Cardiac muscle cell (in vitro differentiated cells and primary cell): Measurements from ENCODE around the gene RASL12. TPM values are rescaled to one million over a fixed set of nuclear protein-coding genes. Genes with fewer than 3 reads are reported as not detected.

Source experiments
- DNase-seq, 2 donors: peaks; one replicate each; pipeline versions ENCODE4 v3.0.0 to v3.0.0-alpha.2; 2010 to 2017; ENCODE audit warnings: low read depth in 1 of 2, low spot score in 1 of 2
- H3K27ac ChIP-seq: fragments of 200-600 bp; sonication (generic); 2 replicates; pipeline ENCODE4 v1.5.1; 2016
- H3K27me3 ChIP-seq: fragments of 200-600 bp; sonication (generic); 2 replicates; pipeline ENCODE4 v1.6.0; 2016; ENCODE audit warnings: control low read depth
- H3K36me3 ChIP-seq: fragments of 200-600 bp; sonication (generic); 2 replicates; pipeline ENCODE4 v1.5.1; 2016; ENCODE audit warnings: control low read depth
- H3K4me1 ChIP-seq: fragments of 200-600 bp; sonication (generic); 2 replicates; pipeline ENCODE4 v1.8.1; 2017; ENCODE audit warnings: low read depth, mild to moderate bottlenecking, mixed run types
- H3K4me3 ChIP-seq: fragments of 200-600 bp; sonication (generic); 2 replicates; pipeline ENCODE4 v1.5.1; 2016; ENCODE audit warnings: mild to moderate bottlenecking
- H3K9me3 ChIP-seq: fragments of 200-600 bp; sonication (generic); 2 replicates; pipeline ENCODE4 v1.5.1; 2017; ENCODE audit warnings: low read depth, mild to moderate bottlenecking, control low read depth
- polyA plus RNA-seq: library from polyadenylated mRNA; unstranded; fragments of >200 nt; fragmentation: Nextera tagmentation; extraction: Ambion mirVana; gene quantifications from 2 replicates; pipeline ENCODE4 v1.2.1, GENCODE V29; 2016
- total RNA-seq: library from RNA; depleted of rRNA; stranded (reverse); fragments of >200 nt; gene quantifications from 2 replicates; pipeline ENCODE4 v1.2.3, GENCODE V29; 2016
- TF ChIP-seq, protein P1 (sequence below): IDR thresholded peaks from 2 replicates; pipeline ENCODE4 v1.5.1; 2012; ENCODE audit warnings: low read depth, mild to moderate bottlenecking, low read length

RASL12 gene
- total and polyA plus RNA-seq, 2 experiments from 2014 or later, result 4.0 to 38.2 TPM

- Histone ChIP-seq H3K27ac (no peak overlapping the region), H3K4me3 (peak overlapping the region; percentile 83), H3K4me1 (peaks cover 7% of the 10 kb centered on the region), H3K9me3 (no peaks in the 10 kb centered on the region), H3K27me3 (no peaks in the 10 kb centered on the region), H3K36me3 (peaks cover 4% of the 10 kb centered on the region)
- no peak for DNase-seq
- TF ChIP-seq, protein P1, sequence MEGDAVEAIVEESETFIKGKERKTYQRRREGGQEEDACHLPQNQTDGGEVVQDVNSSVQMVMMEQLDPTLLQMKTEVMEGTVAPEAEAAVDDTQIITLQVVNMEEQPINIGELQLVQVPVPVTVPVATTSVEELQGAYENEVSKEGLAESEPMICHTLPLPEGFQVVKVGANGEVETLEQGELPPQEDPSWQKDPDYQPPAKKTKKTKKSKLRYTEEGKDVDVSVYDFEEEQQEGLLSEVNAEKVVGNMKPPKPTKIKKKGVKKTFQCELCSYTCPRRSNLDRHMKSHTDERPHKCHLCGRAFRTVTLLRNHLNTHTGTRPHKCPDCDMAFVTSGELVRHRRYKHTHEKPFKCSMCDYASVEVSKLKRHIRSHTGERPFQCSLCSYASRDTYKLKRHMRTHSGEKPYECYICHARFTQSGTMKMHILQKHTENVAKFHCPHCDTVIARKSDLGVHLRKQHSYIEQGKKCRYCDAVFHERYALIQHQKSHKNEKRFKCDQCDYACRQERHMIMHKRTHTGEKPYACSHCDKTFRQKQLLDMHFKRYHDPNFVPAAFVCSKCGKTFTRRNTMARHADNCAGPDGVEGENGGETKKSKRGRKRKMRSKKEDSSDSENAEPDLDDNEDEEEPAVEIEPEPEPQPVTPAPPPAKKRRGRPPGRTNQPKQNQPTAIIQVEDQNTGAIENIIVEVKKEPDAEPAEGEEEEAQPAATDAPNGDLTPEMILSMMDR, result no peak
These were observed 38.0 kb downstream of the RASL12 start for GRCh38 chr15:65029736-65030208.

GRCh38 chr15:65028921-65029735 is 38.7 kb downstream of the RASL12 start, which contains the start of gene MTFMT:
Gene MTFMT (minus strand): TSS chr15:65029639. CDS start chr15:65029613, 26 bp downstream.
- Histone ChIP-seq H3K36me3 (peaks cover 4% of the 10 kb centered on the region), H3K27me3 (no peaks in the 10 kb centered on the region), H3K4me1 (peaks cover 7% of the 10 kb centered on the region), H3K27ac (peak within 1 kb of the TSS; percentile 37), H3K4me3 (peak within 1 kb of the TSS; percentile 83), H3K9me3 (no peaks in the 10 kb centered on the region)
- TF ChIP-seq, protein P1, result peak; percentile 8
- DNase-seq, result peak; percentile 87 to 91

DNA sequence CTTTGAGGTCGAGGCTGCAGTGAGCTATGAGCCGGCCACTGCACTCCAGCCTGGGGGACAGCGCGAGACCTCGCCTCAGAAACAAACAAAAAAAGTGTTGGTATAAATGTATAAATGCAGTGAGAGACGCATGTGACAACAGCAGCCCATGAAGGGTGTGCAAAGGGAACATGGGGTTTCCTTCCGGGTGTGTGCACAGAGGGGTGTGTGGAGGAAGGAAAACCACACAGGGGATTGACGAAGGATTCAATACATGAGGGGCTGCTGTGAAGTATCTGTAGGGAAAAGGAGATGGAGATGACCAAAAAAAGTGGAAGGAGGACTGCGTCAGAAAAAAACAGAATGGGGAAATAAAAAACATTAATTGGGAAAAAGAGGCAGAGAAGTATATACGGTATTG is 39.5 kb downstream of the RASL12 start:
- H3K27ac ChIP-seq, result no peak overlapping the region
- peaks cover 7% of the 10 kb centered on the region for H3K4me1 ChIP-seq

DNA sequence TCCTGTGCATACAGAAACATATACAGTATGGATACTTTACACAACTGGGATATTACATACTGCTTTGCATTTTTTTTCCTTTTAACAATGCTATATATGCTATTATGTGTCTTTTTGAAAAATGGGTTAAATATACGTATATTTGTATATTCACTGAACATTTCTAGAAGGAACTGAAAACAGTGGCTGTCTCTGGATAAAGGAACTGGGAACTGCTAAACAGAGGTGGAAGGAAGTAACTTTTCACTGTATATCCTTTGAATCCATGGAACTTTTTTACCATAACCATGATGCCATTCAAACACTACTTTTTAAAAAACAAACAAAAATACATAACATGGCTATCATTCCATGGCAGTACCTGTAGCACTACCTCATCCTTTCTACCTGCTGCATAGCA is 40.2 kb downstream of the RASL12 start:
- H3K9me3 ChIP-seq, result no peaks in the 10 kb centered on the region
- no peak overlapping the region for H3K4me3 ChIP-seq
- H3K4me1 ChIP-seq, result peaks cover 7% of the 10 kb centered on the region
- no peak overlapping the region for H3K27ac ChIP-seq
- H3K27me3 ChIP-seq, result no peaks in the 10 kb centered on the region
- peaks cover 11% of the 10 kb centered on the region for H3K36me3 ChIP-seq
- TF ChIP-seq, protein P1, result no peak
- no peak for DNase-seq

More for the DNA sequence above, 39.5 kb downstream of the RASL12 start:
- no peak for DNase-seq
- Histone ChIP-seq H3K4me3 (peak overlapping the region; percentile 83), H3K27me3 (no peaks in the 10 kb centered on the region), H3K36me3 (peaks cover 4% of the 10 kb centered on the region), H3K9me3 (no peaks in the 10 kb centered on the region)
- TF ChIP-seq, protein P1, result no peak

DNA sequence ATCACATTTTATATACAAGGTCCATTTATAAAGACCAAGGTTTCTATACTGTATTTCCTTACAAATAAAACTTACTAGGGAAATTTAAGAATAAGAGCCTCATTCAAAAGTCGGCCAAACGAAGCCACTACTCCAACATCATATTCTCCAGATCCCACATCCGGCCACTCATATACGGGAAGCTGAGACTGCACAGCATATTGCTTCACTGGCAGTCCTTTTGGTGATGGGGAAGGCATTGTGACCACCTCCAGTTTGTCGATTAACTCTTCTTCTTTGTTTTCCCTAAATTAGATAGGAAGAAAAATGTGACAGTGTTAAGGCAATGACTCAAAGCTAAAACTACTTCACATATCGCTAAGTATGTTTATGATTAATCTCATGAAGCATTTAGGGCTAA is 41.0 kb downstream of the RASL12 start:
- Histone ChIP-seq H3K9me3 (no peaks in the 10 kb centered on the region), H3K4me1 (peaks cover 7% of the 10 kb centered on the region), H3K27me3 (no peaks in the 10 kb centered on the region), H3K36me3 (peaks cover 11% of the 10 kb centered on the region), H3K4me3 (no peak overlapping the region), H3K27ac (no peak overlapping the region)
- DNase-seq, result no peak
- TF ChIP-seq, protein P1, result no peak
